Motor neuron (in vitro differentiated cells): ENCODE data around the gene CPD. TPM values are rescaled to one million over a fixed set of nuclear protein-coding genes. Genes with fewer than 3 reads are reported as not detected.
"Not testable (repeated sequence)": the region's sequence is repeated elsewhere in the genome, so short reads cannot be mapped to it uniquely, and the experiment has no call there.

ENCODE experiments used
- ATAC-seq, 8 experiments: fragments of 200-7000 bp; cut with Tn5 transposase; replicated peaks in 6 of 8; 2 replicates each; pipeline ENCODE4 v1.8.0; 2021; ENCODE audit warnings: mild to moderate bottlenecking in 8 of 8, moderate library complexity in 8 of 8
- H3K27ac ChIP-seq, 2 donors: fragments of 250-450 bp; sonication (Bioruptor Pico); 2 replicates each; pipeline ENCODE4 v1.9.0; 2021; ENCODE audit warnings: antibody characterized with exemption in 2 of 2, mild to moderate bottlenecking in 2 of 2, moderate library complexity in 1 of 2
- H3K4me1 ChIP-seq, 2 donors: fragments of 250-450 bp; sonication (Bioruptor Pico); replicated peaks in 1 of 2; 2 replicates each; pipeline ENCODE4 v1.6.1; 2021; ENCODE audit warnings: antibody characterized with exemption in 2 of 2, mild to moderate bottlenecking in 2 of 2, moderate library complexity in 1 of 2
- H3K4me3 ChIP-seq, 5 donors: fragments of 250-450 bp; sonication (Bioruptor Pico); 2 replicates each; pipeline ENCODE4 v1.9.0; 2021; ENCODE audit warnings: antibody characterized with exemption in 5 of 5, mild to moderate bottlenecking in 5 of 5, moderate library complexity in 4 of 5
- WGBS, 10 experiments: fragments of 450-650 bp; shearing (Covaris generic); methylation state at CpG; one replicate each; pipeline ENCODE4 v1.0.0; 2022; 5-methylcytosine and 5-hydroxymethylcytosine counted together
- in situ Hi-C, 9 experiments: fragments of 400-800 bp; cut with MboI; loops; one replicate each; pipeline ENCODE4 v1.15.0; 2021; ENCODE audit warnings: low sequenced_read_pairs in 9 of 9, low pct_unique_long_range_greater_than_20kb in 2 of 9; ENCODE audit not compliant: unreplicated experiment in 9 of 9
- total RNA-seq, 8 experiments: library from RNA; unstranded; fragments of 300-600 nt; gene quantifications; 2 replicates each; pipeline versions ENCODE4 v1.2.3 to v1.2.4, GENCODE V29; 2022

CPD gene
- total RNA-seq, 8 experiments from 2014 or later = 20.6 to 142 (median 37.6) TPM

- 27 to 100% (median 92%) methylated on average over 1 of the region's 1 CpG; no CpG with 5 or more reads in 1 of the 10 experiments for WGBS, 10 experiments
- no peak for ATAC-seq
- no peak overlapping the region for H3K4me3 ChIP-seq
- no peaks in the 10 kb centered on the region for H3K4me1 ChIP-seq
- H3K27ac ChIP-seq = no peak overlapping the region
- in situ Hi-C loops = no loop called here
Measured at GRCh38 chr17:30396129-30396528, 17.4 kb downstream of the CPD start.

GRCh38 chr17:30396612-30397011 is 17.9 kb downstream of the CPD start:
- ATAC-seq = no peak
- no peaks in the 10 kb centered on the region for H3K4me1 ChIP-seq
- 73 to 94% (median 85%) methylated on average over 3 to 4 of the region's 4 CpGs for WGBS, 10 experiments
- in situ Hi-C loops = no loop called here
- H3K4me3 ChIP-seq = no peak overlapping the region
- no peak overlapping the region for H3K27ac ChIP-seq

GRCh38 chr17:30398328-30399041 is 19.8 kb downstream of the CPD start:
- H3K27ac ChIP-seq = no peak overlapping the region
- no peaks in the 10 kb centered on the region for H3K4me1 ChIP-seq
- no peak overlapping the region for H3K4me3 ChIP-seq
- no peak for ATAC-seq
- 78 to 100% (median 85%) methylated on average over 1 of the region's 1 CpG; no CpG with 5 or more reads in 1 of the 10 experiments for WGBS, 10 experiments
- in situ Hi-C loops = no loop called here

GRCh38 chr17:30401097-30401496 is 22.4 kb downstream of the CPD start:
- Histone ChIP-seq H3K4me1 (no peaks in the 10 kb centered on the region), H3K4me3 (no peak overlapping the region), H3K27ac (no peak overlapping the region)
- in situ Hi-C loops = no loop called here
- ATAC-seq = no peak
- 89 to 100% (median 100%) methylated on average over 1 of the region's 1 CpG; no CpG with 5 or more reads in 2 of the 10 experiments for WGBS, 10 experiments

GRCh38 chr17:30405161-30405560 is 26.4 kb downstream of the CPD start:
- Histone ChIP-seq H3K4me3 (no peak overlapping the region), H3K27ac (no peak overlapping the region), H3K4me1 (no peaks in the 10 kb centered on the region)
- ATAC-seq = no peak
- in situ Hi-C loops = no loop called here

- not testable (repeated sequence) for ATAC-seq
Measured at GRCh38 chr17:30410627-30411026, 31.9 kb downstream of the CPD start.

GRCh38 chr17:30412008-30412496 is 33.3 kb downstream of the CPD start:
- WGBS, 10 experiments = 60 to 100% (median 83%) methylated on average over 1 to 2 of the region's 3 CpGs; no CpG with 5 or more reads in 5 of the 10 experiments
- ATAC-seq, in situ Hi-C loops: not testable (repeated sequence)

More at GRCh38 chr17:30410627-30411026, 31.9 kb downstream of the CPD start:
- in situ Hi-C loops, H3K4me1 ChIP-seq, H3K4me3 ChIP-seq, H3K27ac ChIP-seq: not testable (repeated sequence)
- WGBS, 10 experiments = 67 to 100% (median 100%) methylated on average over 1 to 2 of the region's 2 CpGs; no CpG with 5 or more reads in 4 of the 10 experiments

GRCh38 chr17:30413109-30413508 is 34.4 kb downstream of the CPD start:
- Histone ChIP-seq H3K4me1 (no peaks in the 10 kb centered on the region), H3K27ac (no peak overlapping the region), H3K4me3 (no peak overlapping the region)
- 50 to 100% (median 90%) methylated on average over 1 to 4 of the region's 4 CpGs for WGBS, 10 experiments
- in situ Hi-C loops = no loop called here
- no peak for ATAC-seq

More at GRCh38 chr17:30412008-30412496, 33.3 kb downstream of the CPD start:
- not testable (repeated sequence) for H3K4me3 ChIP-seq, H3K27ac ChIP-seq, H3K4me1 ChIP-seq

DNA sequence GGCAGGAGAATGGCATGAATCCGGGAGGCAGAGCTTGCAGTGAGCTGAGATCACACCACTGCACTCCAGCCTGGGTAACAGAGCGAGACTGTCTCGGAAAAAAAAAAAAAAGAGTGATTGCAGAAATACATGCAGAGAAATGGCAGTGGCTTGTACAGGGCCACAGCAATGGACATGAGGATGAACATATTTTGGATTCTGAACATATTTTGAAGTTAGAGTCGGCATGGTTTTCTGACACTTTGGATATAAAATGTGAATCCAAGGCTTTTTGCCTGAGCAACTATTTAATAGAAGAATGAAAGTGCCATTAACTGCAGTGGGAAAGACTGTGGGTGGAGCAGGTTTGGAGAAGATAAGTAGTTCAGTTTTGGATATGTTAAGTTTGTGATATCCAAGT is 35.8 kb downstream of the CPD start:
- Histone ChIP-seq H3K27ac (no peak overlapping the region), H3K4me3 (no peak overlapping the region), H3K4me1 (no peaks in the 10 kb centered on the region)
- ATAC-seq = no peak
- in situ Hi-C loops = no loop called here
- WGBS, 10 experiments = 50 to 100% (median 93%) methylated on average over 1 to 4 of the region's 4 CpGs; no CpG with 5 or more reads in 2 of the 10 experiments

- no peak for ATAC-seq
- H3K4me1 ChIP-seq = no peaks in the 10 kb centered on the region
- no peak overlapping the region for H3K27ac ChIP-seq
- no peak overlapping the region for H3K4me3 ChIP-seq
- in situ Hi-C loops = no loop called here
Measured at GRCh38 chr17:30415491-30415890, 36.8 kb downstream of the CPD start.

DNA sequence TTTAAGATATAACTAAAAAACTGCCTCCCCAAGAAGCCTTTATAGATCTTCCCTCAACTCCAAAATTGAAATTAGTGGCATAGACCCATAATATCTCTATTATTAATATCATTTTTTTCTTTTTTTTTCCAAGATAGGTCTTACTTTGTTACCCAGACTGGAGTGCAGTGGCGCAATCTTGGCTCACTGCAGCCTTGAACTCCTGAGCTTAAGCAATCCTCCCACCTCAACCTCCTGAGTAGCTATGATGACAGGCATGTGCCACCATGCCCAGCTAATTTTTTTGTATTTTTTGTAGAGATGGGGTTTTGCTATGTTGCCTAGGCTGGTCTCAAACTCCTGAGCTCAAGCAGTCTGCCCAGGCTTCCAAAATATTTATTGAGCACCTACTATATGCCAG is 39.3 kb downstream of the CPD start:
- H3K27ac ChIP-seq, ATAC-seq, H3K4me1 ChIP-seq, in situ Hi-C loops, H3K4me3 ChIP-seq: not testable (repeated sequence)
- 90 to 100% (median 100%) methylated on average over 1 of the region's 1 CpG; no CpG with 5 or more reads in 3 of the 10 experiments for WGBS, 10 experiments

DNA sequence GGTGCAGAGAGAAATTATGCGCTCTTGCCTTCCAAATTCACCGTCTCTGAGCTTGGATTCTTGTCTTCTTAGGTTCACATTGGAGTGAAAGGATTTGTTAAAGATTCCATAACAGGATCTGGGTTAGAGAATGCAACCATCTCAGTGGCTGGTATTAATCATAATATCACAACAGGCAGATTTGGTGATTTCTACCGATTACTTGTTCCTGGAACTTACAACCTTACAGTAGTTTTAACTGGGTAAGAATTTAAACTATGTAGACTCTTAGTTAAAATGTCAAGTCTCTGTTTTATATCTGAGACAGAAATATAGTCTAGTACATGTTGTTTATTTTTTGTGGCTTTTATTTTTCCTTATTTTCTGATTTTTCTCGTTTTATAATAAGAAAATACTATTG is 42.9 kb downstream of the CPD start:
- WGBS, 10 experiments = 56 to 100% (median 86%) methylated on average over 2 to 4 of the region's 4 CpGs
- Histone ChIP-seq H3K27ac (no peak overlapping the region), H3K4me1 (no peaks in the 10 kb centered on the region), H3K4me3 (no peak overlapping the region)
- no peak for ATAC-seq
- in situ Hi-C loops = no loop called here

- no peak overlapping the region for H3K4me3 ChIP-seq
- no peaks in the 10 kb centered on the region for H3K4me1 ChIP-seq
- in situ Hi-C loops = no loop called here
- H3K27ac ChIP-seq = no peak overlapping the region
- ATAC-seq = no peak
Measured at GRCh38 chr17:30422171-30422570, 43.4 kb downstream of the CPD start.

DNA sequence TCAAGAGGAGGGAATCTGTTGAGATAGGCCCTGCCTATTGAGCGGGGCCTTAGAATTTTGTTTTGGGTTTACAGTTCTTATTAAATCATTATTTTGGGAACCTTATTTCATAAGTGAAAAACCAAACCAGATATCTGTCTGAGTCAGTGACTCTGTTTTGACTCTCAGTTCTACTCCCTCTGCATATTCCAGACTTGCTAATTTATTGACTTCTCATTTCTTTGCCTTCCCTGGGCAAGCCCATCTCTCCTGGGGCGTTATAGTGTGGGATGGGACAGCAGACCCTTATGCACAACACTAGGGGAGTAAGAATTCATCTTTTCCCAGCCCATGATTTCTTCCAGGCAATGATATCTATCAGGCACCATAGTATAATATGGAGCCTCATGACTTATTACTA is 45.7 kb downstream of the CPD start:
- ATAC-seq = peak in 3 of 8 experiments; percentile 59 to 99 (median 99)
- WGBS, 10 experiments = 53 to 100% (median 93%) methylated on average over 1 to 2 of the region's 2 CpGs; no CpG with 5 or more reads in 3 of the 10 experiments
- in situ Hi-C loops = no loop called here

More for the DNA sequence above, 45.7 kb downstream of the CPD start:
- Histone ChIP-seq H3K4me3 (no peak overlapping the region), H3K4me1 (no peaks in the 10 kb centered on the region), H3K27ac (no peak overlapping the region)
